Adipocyte (in vitro differentiated cells): ENCODE measurements around the gene RFX1.

Experiments used
- DNase-seq: peaks from one replicate; pipeline ENCODE4 v3.0.0-alpha.2; 2015; ENCODE audit warnings: low read depth
- H3K27me3 ChIP-seq: replicated peaks from 2 replicates; pipeline ENCODE4 v1.7.0; 2013; ENCODE audit warnings: mild to moderate bottlenecking, low read length, moderate library complexity; ENCODE audit not compliant: control insufficient read depth, insufficient read depth
- H3K36me3 ChIP-seq: 2 replicates; pipeline ENCODE4 v1.7.0; 2013; ENCODE audit warnings: low read length, mild to moderate bottlenecking, moderate library complexity; ENCODE audit not compliant: control insufficient read depth, insufficient read depth, severe bottlenecking
- H3K4me1 ChIP-seq: 2 replicates; pipeline ENCODE4 v1.7.0; 2013; ENCODE audit warnings: mild to moderate bottlenecking, low read length, moderate library complexity; ENCODE audit not compliant: control insufficient read depth, insufficient read depth
- H3K4me3 ChIP-seq: 2 replicates; pipeline ENCODE4 v1.7.0; 2013; ENCODE audit warnings: mild to moderate bottlenecking, low read length, moderate library complexity
- H3K9ac ChIP-seq: 2 replicates; pipeline ENCODE4 v1.7.0; 2013; ENCODE audit warnings: mild to moderate bottlenecking, low read length, moderate library complexity
- H3K9me3 ChIP-seq: 2 replicates; pipeline ENCODE4 v1.7.0; 2013; ENCODE audit warnings: mild to moderate bottlenecking, low read length, moderate library complexity; ENCODE audit not compliant: control insufficient read depth

Gene RFX1

GRCh38 chr19:13983213-13983889 lies 22.8 kb downstream of the RFX1 start:
- Histone ChIP-seq H3K4me3 (no peak overlapping the region), H3K36me3 (no peaks in the 10 kb centered on the region), H3K27me3 (no peaks in the 10 kb centered on the region), H3K4me1 (no peaks in the 10 kb centered on the region), H3K9ac (no peak overlapping the region), H3K9me3 (no peaks in the 10 kb centered on the region)
- no peak for DNase-seq

- no peaks in the 10 kb centered on the region for H3K36me3 ChIP-seq
- no peaks in the 10 kb centered on the region for H3K4me1 ChIP-seq
- no peak overlapping the region for H3K4me3 ChIP-seq
- H3K9ac ChIP-seq, result no peak overlapping the region
- no peaks in the 10 kb centered on the region for H3K27me3 ChIP-seq
- H3K9me3 ChIP-seq, result no peaks in the 10 kb centered on the region
- no peak for DNase-seq
These were observed 23.3 kb downstream of the RFX1 start for GRCh38 chr19:13982773-13983172.

- Histone ChIP-seq H3K4me1 (no peaks in the 10 kb centered on the region), H3K36me3 (no peaks in the 10 kb centered on the region), H3K9ac (no peak overlapping the region), H3K9me3 (no peaks in the 10 kb centered on the region), H3K27me3 (no peaks in the 10 kb centered on the region), H3K4me3 (no peak overlapping the region)
- no peak for DNase-seq
These were observed 24.1 kb downstream of the RFX1 start for GRCh38 chr19:13981988-13982501.

- no peaks in the 10 kb centered on the region for H3K4me1 ChIP-seq
- no peak overlapping the region for H3K9ac ChIP-seq
- H3K36me3 ChIP-seq, result no peaks in the 10 kb centered on the region
- H3K9me3 ChIP-seq, result no peaks in the 10 kb centered on the region
- DNase-seq, result no peak
- no peak overlapping the region for H3K4me3 ChIP-seq
- H3K27me3 ChIP-seq, result no peaks in the 10 kb centered on the region
These were observed 24.7 kb downstream of the RFX1 start for GRCh38 chr19:13981467-13981866.

GRCh38 chr19:13981021-13981420 lies 25.1 kb downstream of the RFX1 start:
- Histone ChIP-seq H3K4me3 (no peak overlapping the region), H3K36me3 (no peaks in the 10 kb centered on the region), H3K9me3 (no peaks in the 10 kb centered on the region), H3K9ac (no peak overlapping the region), H3K4me1 (no peaks in the 10 kb centered on the region), H3K27me3 (no peaks in the 10 kb centered on the region)
- no peak for DNase-seq

- DNase-seq, result no peak
- no peak overlapping the region for H3K9ac ChIP-seq
- H3K36me3 ChIP-seq, result no peaks in the 10 kb centered on the region
- H3K4me3 ChIP-seq, result no peak overlapping the region
- no peaks in the 10 kb centered on the region for H3K27me3 ChIP-seq
- no peaks in the 10 kb centered on the region for H3K9me3 ChIP-seq
- no peaks in the 10 kb centered on the region for H3K4me1 ChIP-seq
These were observed 25.8 kb downstream of the RFX1 start for GRCh38 chr19:13980340-13980739.

GRCh38 chr19:13979686-13980085 lies 26.4 kb downstream of the RFX1 start:
- H3K36me3 ChIP-seq, result no peaks in the 10 kb centered on the region
- no peaks in the 10 kb centered on the region for H3K9me3 ChIP-seq
- H3K27me3 ChIP-seq, result no peaks in the 10 kb centered on the region
- H3K4me1 ChIP-seq, result no peaks in the 10 kb centered on the region
- no peak overlapping the region for H3K9ac ChIP-seq
- DNase-seq, result no peak
- H3K4me3 ChIP-seq, result no peak overlapping the region

GRCh38 chr19:13979244-13979615 lies 26.9 kb downstream of the RFX1 start:
- Histone ChIP-seq H3K9me3 (no peaks in the 10 kb centered on the region), H3K36me3 (no peaks in the 10 kb centered on the region), H3K4me3 (no peak overlapping the region), H3K4me1 (no peaks in the 10 kb centered on the region), H3K27me3 (no peaks in the 10 kb centered on the region), H3K9ac (no peak overlapping the region)
- no peak for DNase-seq

- DNase-seq, result no peak
- H3K27me3 ChIP-seq, result no peaks in the 10 kb centered on the region
- no peak overlapping the region for H3K4me3 ChIP-seq
- H3K4me1 ChIP-seq, result no peaks in the 10 kb centered on the region
- no peak overlapping the region for H3K9ac ChIP-seq
- no peaks in the 10 kb centered on the region for H3K9me3 ChIP-seq
- H3K36me3 ChIP-seq, result no peaks in the 10 kb centered on the region
These were observed 27.5 kb downstream of the RFX1 start for GRCh38 chr19:13978351-13979243.

GRCh38 chr19:13977803-13978202 lies 28.3 kb downstream of the RFX1 start:
- Histone ChIP-seq H3K4me3 (no peak overlapping the region), H3K36me3 (no peaks in the 10 kb centered on the region), H3K9ac (no peak overlapping the region)

GRCh38 chr19:13976446-13976845 lies 29.7 kb downstream of the RFX1 start:
- H3K36me3 ChIP-seq, result peaks cover 4% of the 10 kb centered on the region
- no peak overlapping the region for H3K4me3 ChIP-seq
- DNase-seq, result no peak
- no peaks in the 10 kb centered on the region for H3K4me1 ChIP-seq
- no peaks in the 10 kb centered on the region for H3K9me3 ChIP-seq
- H3K27me3 ChIP-seq, result no peaks in the 10 kb centered on the region
- no peak overlapping the region for H3K9ac ChIP-seq

More at GRCh38 chr19:13977803-13978202, 28.3 kb downstream of the RFX1 start:
- Histone ChIP-seq H3K4me1 (no peaks in the 10 kb centered on the region), H3K27me3 (no peaks in the 10 kb centered on the region), H3K9me3 (no peaks in the 10 kb centered on the region)
- no peak for DNase-seq
